ENCODE results near the gene DBNDD2.

The DBNDD2 gene

DNA sequence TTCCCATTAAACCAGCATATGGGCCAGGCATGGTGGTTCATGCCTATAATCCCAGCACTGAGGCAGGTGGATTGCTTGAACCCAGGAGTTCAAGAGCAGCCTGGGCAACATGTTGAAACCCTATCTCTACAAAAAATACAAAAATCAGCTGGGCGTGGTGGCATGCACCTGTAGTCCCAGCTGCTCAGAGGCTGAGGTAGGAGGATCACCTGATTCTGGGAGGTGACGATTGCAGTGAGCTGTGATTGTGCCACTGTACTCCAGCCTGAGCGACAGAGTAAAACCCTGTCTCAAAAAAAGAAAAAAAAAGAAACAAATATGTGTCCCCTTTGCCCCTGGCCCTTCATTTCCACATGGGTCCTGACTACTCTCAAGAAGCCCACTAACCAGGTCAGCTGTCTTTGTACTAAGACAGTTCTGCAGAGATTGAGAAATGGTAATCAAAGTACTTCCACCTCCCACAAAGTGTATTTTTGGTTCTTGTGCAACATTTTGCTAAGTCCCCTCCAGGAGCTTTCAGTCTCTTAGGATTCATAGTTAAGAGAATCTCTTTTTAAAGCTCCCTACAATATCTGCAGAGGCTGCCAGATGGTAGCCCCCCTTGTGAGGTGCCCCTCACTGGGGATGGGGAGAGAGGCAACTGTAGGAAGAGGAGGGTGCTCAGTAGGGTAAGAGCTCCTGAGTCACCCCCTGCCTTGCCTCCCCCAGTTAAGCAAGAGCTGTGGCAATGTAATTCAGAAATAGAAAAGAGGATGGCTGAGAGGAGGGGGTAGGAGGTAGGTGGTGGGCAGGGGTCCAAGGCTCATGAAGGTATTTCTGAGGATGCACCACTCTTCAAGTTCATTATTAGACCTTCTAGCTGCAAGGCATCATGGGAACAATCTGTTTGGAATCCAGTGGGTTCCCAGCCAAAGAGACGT, 44.9 kb downstream of the DBNDD2 start:
- no peak for DNase-seq

DNA sequence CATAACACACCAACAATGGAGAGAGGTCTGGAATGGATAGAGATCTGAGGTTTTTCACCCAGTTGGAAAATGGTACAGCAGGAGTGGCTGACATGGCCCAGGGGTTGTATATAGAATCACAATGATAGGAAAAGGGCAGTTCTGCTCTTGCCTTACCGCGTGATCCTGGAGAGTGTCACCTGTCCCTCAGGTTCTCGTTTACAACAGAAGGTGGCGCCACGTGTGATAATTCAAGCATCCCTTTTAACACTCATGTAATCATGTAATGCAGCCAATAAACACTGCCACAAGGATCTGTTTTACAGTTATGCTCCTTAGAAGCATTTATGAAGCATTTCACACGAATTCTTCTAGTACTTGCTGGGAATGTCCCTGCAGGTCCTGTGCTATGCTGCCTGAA, 48.5 kb downstream of the DBNDD2 start:
- DNase-seq: peak in 1 of 2 donors; percentile 22

DNA sequence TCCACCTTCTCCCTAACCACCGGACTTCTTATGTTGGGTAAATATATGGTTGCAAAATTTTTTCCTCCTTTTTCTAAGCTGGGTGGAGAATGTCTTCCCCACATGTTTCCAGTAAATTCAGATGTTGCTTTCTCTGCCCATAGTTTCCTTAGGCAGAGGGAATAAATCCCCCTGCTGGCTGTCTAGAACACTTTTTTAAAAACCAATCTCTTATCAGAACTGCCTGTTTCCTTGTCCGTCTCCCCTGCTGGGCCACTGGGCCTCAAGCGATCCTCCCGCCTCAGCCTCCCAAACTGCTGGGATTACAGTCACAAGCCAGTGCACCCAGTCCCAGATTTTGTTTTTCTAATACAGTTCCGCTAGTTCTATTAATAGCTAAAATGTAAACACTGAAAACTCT, 51.5 kb downstream of the DBNDD2 start:
- no peak for DNase-seq

All from CD4-positive, alpha-beta T cell treated with Interleukin-4 for 1 hour (primary cell).